OCI-LY7 (cell line): Measurements from ENCODE around the gene CHCHD4. TPM values are rescaled to one million over a fixed set of nuclear protein-coding genes. Genes with fewer than 3 reads are reported as not detected.

Experiments
- BruUV-seq: library from RNA; stranded (reverse); fragments of 400-500 nt; replicated peaks from 2 replicates; lab custom pipeline; 2021; lab: Mats Ljungman, UMichigan
- CTCF ChIA-PET: fragments of 300-600 bp; sonication (Branson Sonifier 250); formaldehyde crosslinking; loops from one replicate; lab custom pipeline; 2022; ENCODE audit warnings: antibody characterized with exemption; ENCODE audit not compliant: unreplicated experiment; lab: Charles Lee
- POLR2A ChIA-PET: fragments of 300-600 bp; sonication (Branson Sonifier 250); formaldehyde crosslinking; loops from one replicate; lab custom pipeline; 2022; ENCODE audit warnings: antibody characterized with exemption; lab: Charles Lee
- DNase-seq: peaks from one replicate; pipeline ENCODE4 v3.0.0-alpha.2; 2015; ENCODE audit warnings: low spot score
- H2AFZ ChIP-seq: fragments of 200-600 bp; sonication (generic), shearing (Covaris generic); 2 replicates; pipeline ENCODE4 v1.6.1; 2014; ENCODE audit warnings: mild to moderate bottlenecking, antibody characterized with exemption, low read length, moderate library complexity
- H3K27ac ChIP-seq: fragments of 200-600 bp; sonication (generic); 2 replicates; pipeline ENCODE4 v1.5.1; 2014; ENCODE audit warnings: mixed run types, low read depth, mild to moderate bottlenecking, moderate library complexity, low read length, inconsistent platforms; ENCODE audit not compliant: poor library complexity, severe bottlenecking
- H3K36me3 ChIP-seq: fragments of 200-600 bp; sonication (generic); 2 replicates; pipeline ENCODE4 v1.6.1; 2014; ENCODE audit warnings: mild to moderate bottlenecking, antibody characterized with exemption, low read length, moderate library complexity, mixed read lengths; ENCODE audit not compliant: insufficient read depth
- H3K4me1 ChIP-seq: fragments of 200-600 bp; sonication (generic); 2 replicates; pipeline ENCODE4 v1.5.1; 2014; ENCODE audit warnings: mild to moderate bottlenecking, low read length; ENCODE audit not compliant: insufficient read depth, poor library complexity, severe bottlenecking
- H3K4me2 ChIP-seq: fragments of 200-600 bp; sonication (generic); 2 replicates; pipeline ENCODE4 v1.6.1; 2014; ENCODE audit warnings: mild to moderate bottlenecking, low read length
- H3K4me3 ChIP-seq: fragments of 200-600 bp; sonication (generic); 2 replicates; pipeline ENCODE4 v1.5.1; 2014; ENCODE audit warnings: mild to moderate bottlenecking, low read depth, low read length; ENCODE audit not compliant: poor library complexity, severe bottlenecking
- H3K79me2 ChIP-seq: fragments of 200-600 bp; sonication (generic); 2 replicates; pipeline ENCODE4 v1.6.1; 2016; ENCODE audit warnings: low read depth, mild to moderate bottlenecking, low read length, moderate library complexity, mixed read lengths; ENCODE audit not compliant: insufficient read depth
- H3K9me2 ChIP-seq: fragments of 200-600 bp; sonication (generic); 2 replicates; pipeline ENCODE4 v1.6.1; 2016; ENCODE audit warnings: mild to moderate bottlenecking, low read length, mixed read lengths; ENCODE audit not compliant: insufficient read depth
- H3K9me3 ChIP-seq: fragments of 200-600 bp; sonication (generic); 2 replicates; pipeline ENCODE4 v1.6.1; 2014; ENCODE audit warnings: mild to moderate bottlenecking, mixed run types, low read length, mixed read lengths
- H4K20me1 ChIP-seq: fragments of 200-600 bp; sonication (generic); 2 replicates; pipeline ENCODE4 v1.6.1; 2014; ENCODE audit warnings: mild to moderate bottlenecking, antibody characterized with exemption, low read length, moderate library complexity, mixed read lengths; ENCODE audit not compliant: insufficient read depth
- CTCF ChIP-seq: fragments of 200-600 bp; sonication (generic); conservative IDR thresholded peaks from 2 replicates; pipeline ENCODE4 v1.5.1; 2014; ENCODE audit warnings: mild to moderate bottlenecking, antibody characterized with exemption, low read length, moderate library complexity, mixed read lengths
- EZH2phosphoT487 ChIP-seq: fragments of 200-600 bp; sonication (generic); IDR thresholded peaks from 2 replicates; pipeline ENCODE4 v1.6.1; 2018; ENCODE audit warnings: low read depth, borderline replicate concordance, mild to moderate bottlenecking, mixed run types, antibody characterized with exemption, low read length, moderate library complexity, mixed read lengths
- intact Hi-C: fragments of 100-400 bp; cut with micrococcal nuclease; formaldehyde crosslinking; loops from one replicate; pipeline ENCODE4 v1.10.0; 2022; ENCODE audit not compliant: unreplicated experiment
- total RNA-seq, 2 experiments: library from RNA; depleted of rRNA in 1 of 2; stranded (reverse); fragments of >200 nt in 1 of 2; shearing (Covaris generic) in 1 of 2; gene quantifications; 2 replicates each; pipeline ENCODE4 v1.2.3, GENCODE V29; 2014 to 2022

CHCHD4 gene
- total RNA-seq, 2 experiments from 2014 or later: 19.8 to 27.1 TPM

- Histone ChIP-seq H3K27ac (no peak overlapping the region), H2AFZ (no peak overlapping the region), H3K4me3 (no peak overlapping the region), H3K36me3 (peaks cover 94% of the 10 kb centered on the region), H3K4me1 (no peaks in the 10 kb centered on the region), H4K20me1 (no peaks in the 10 kb centered on the region), H3K79me2 (no peaks in the 10 kb centered on the region), H3K9me2 (no peaks in the 10 kb centered on the region), H3K4me2 (no peak overlapping the region), H3K9me3 (peaks cover 6% of the 10 kb centered on the region)
- intact Hi-C loops: no loop called here
- POLR2A ChIA-PET: interaction anchor here (1.2 to 2.0 kb wide), 2 partner anchors 8 to 11 kb away, joined by 4 to 5 read pairs; partner anchors contain the start of genes LSM3 and XPC
- CTCF ChIA-PET: interaction anchor here (0.9 to 1.4 kb wide), 2 partner anchors 11 to 14 kb away, joined by 3 to 4 read pairs; partner anchors contain the start of genes LSM3 and XPC
- BruUV-seq: no TSS peak
- TF ChIP-seq EZH2phosphoT487 (no peak), CTCF (no peak)
- no peak for DNase-seq
Measured at GRCh38 chr3:14166877-14167603, 42.4 kb upstream of the CHCHD4 start.

GRCh38 chr3:14162178-14162577 is 37.5 kb upstream of the CHCHD4 start:
- no peaks in the 10 kb centered on the region for H4K20me1 ChIP-seq
- ChIA-PET CTCF (no interaction called here), POLR2A (no interaction called here)
- H2AFZ ChIP-seq: no peak overlapping the region
- H3K4me1 ChIP-seq: no peaks in the 10 kb centered on the region
- no peaks in the 10 kb centered on the region for H3K9me2 ChIP-seq
- TF ChIP-seq CTCF (no peak), EZH2phosphoT487 (no peak)
- peaks cover 94% of the 10 kb centered on the region for H3K36me3 ChIP-seq
- BruUV-seq: no TSS peak
- H3K4me3 ChIP-seq: no peak overlapping the region
- intact Hi-C loops: no loop called here
- no peak overlapping the region for H3K27ac ChIP-seq
- H3K4me2 ChIP-seq: no peak overlapping the region
- no peak for DNase-seq
- H3K9me3 ChIP-seq: peaks cover 20% of the 10 kb centered on the region
- H3K79me2 ChIP-seq: no peaks in the 10 kb centered on the region

GRCh38 chr3:14161282-14161681 is 36.6 kb upstream of the CHCHD4 start:
- no TSS peak for BruUV-seq
- no peak for DNase-seq
- intact Hi-C loops: no loop called here

More at GRCh38 chr3:14161282-14161681, 36.6 kb upstream of the CHCHD4 start:
- no peak overlapping the region for H3K4me2 ChIP-seq
- H3K4me1 ChIP-seq: no peaks in the 10 kb centered on the region
- H2AFZ ChIP-seq: no peak overlapping the region
- TF ChIP-seq CTCF: no peak
- no peak for TF ChIP-seq EZH2phosphoT487
- H3K36me3 ChIP-seq: peaks cover 96% of the 10 kb centered on the region
- peaks cover 20% of the 10 kb centered on the region for H3K9me3 ChIP-seq
- H3K9me2 ChIP-seq: no peaks in the 10 kb centered on the region
- POLR2A ChIA-PET: no interaction called here
- no peaks in the 10 kb centered on the region for H4K20me1 ChIP-seq
- no peak overlapping the region for H3K4me3 ChIP-seq
- no peak overlapping the region for H3K27ac ChIP-seq
- H3K79me2 ChIP-seq: no peaks in the 10 kb centered on the region
- CTCF ChIA-PET: no interaction called here
